ENCODE data around the gene ITPR2.

The ITPR2 gene

GRCh38 chr12:26846416-26846815, 13.4 kb upstream of the ITPR2 start:
- TF ChIP-seq ARNT (IDR thresholded peaks at IDR 0.05) (no peak), LEF1 (IDR thresholded peaks at IDR 0.05; ENCODE audit: borderline replicate concordance) (no peak), ELF4 (IDR thresholded peaks at IDR 0.05) (no peak), ZNF384 (IDR thresholded peaks at IDR 0.05) (no peak), SUZ12 (IDR thresholded peaks at IDR 0.05) (no peak), CTBP1 (IDR thresholded peaks at IDR 0.05; ENCODE audit: borderline replicate concordance) (no peak), SP1 (IDR thresholded peaks at IDR 0.05) (no peak)
- TF ChIP-seq, protein P1, sequence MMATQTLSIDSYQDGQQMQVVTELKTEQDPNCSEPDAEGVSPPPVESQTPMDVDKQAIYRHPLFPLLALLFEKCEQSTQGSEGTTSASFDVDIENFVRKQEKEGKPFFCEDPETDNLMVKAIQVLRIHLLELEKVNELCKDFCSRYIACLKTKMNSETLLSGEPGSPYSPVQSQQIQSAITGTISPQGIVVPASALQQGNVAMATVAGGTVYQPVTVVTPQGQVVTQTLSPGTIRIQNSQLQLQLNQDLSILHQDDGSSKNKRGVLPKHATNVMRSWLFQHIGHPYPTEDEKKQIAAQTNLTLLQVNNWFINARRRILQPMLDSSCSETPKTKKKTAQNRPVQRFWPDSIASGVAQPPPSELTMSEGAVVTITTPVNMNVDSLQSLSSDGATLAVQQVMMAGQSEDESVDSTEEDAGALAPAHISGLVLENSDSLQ (IDR thresholded peaks at IDR 0.05): no peak
- ChIA-PET CTCF (interaction anchor here (0.7 to 1.3 kb wide), 3 partner anchors 13 to 859 kb away, joined by 3 to 6 read pairs (median 3); partner anchors contain the start of gene ITPR2), POLR2A (interaction anchor here (1.4 kb wide), 1 partner anchor 14 kb away, joined by 3 read pairs; no protein-coding TSS in a partner anchor)
- DNase-seq (ENCODE audit: extremely low spot score): no peak

GRCh38 chr12:26845984-26846383, 13.0 kb upstream of the ITPR2 start:
- POLR2A ChIA-PET: interaction anchor here (1.4 kb wide), 1 partner anchor 14 kb away, joined by 3 read pairs; no protein-coding TSS in a partner anchor
- CTCF ChIA-PET: interaction anchor here (0.7 to 1.3 kb wide), 3 partner anchors 13 to 859 kb away, joined by 3 to 6 read pairs (median 3); partner anchors contain the start of gene ITPR2
- no peak for DNase-seq (ENCODE audit: extremely low spot score)
- TF ChIP-seq HDGF (IDR thresholded peaks at IDR 0.05; ENCODE audit: borderline replicate concordance) (no peak), SP1 (IDR thresholded peaks at IDR 0.05) (no peak), LEF1 (IDR thresholded peaks at IDR 0.05; ENCODE audit: borderline replicate concordance) (no peak), FOXA1 (IDR thresholded peaks at IDR 0.05) (no peak), ELF4 (IDR thresholded peaks at IDR 0.05) (no peak)

DNA sequence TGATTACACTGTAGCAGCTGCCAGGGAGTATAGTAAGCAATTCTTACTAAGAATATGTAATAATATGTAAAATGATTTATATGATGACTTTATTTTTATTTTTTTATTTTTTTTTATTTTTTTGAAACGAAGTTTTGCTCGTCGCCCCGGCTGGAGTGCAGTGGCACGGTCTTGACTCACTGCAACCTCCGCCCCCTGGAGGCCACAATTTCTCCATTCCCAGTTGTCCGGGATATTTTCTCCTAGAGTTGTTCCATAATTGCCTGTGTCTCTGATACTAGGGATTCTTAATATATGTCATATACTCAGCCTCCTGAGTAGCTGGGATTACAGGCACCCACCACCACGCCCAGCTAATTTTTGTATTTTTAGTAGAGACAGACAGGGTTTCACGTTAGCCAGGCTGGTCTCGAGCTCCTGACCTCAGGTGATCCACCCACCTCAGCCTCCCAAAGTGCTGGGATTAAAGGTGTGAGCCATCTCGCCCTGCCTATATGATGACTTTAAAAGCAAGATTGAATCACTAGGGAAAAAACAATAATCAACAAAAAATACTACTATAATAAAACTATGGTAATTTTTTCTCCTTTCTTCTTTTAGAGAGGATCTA, 12.2 kb upstream of the ITPR2 start:
- CTCF ChIA-PET: interaction anchor here (0.6 to 0.7 kb wide), 2 partner anchors 22 to 180 kb away, joined by 3 to 6 read pairs; no protein-coding TSS in a partner anchor
- TF ChIP-seq TARDBP (IDR thresholded peaks at IDR 0.05) (no peak), LEF1 (IDR thresholded peaks at IDR 0.05; ENCODE audit: borderline replicate concordance) (no peak), BHLHE40 (IDR thresholded peaks at IDR 0.05; ENCODE audit: borderline replicate concordance) (no peak), ZNF384 (IDR thresholded peaks at IDR 0.05) (peak; percentile 73), FOXA1 (IDR thresholded peaks at IDR 0.05) (no peak), FOXK2 (IDR thresholded peaks at IDR 0.05) (no peak)
- peak; percentile 27 for DNase-seq (ENCODE audit: extremely low spot score)
- POLR2A ChIA-PET: interaction anchor here (1.4 kb wide), 1 partner anchor 13 kb away, joined by 3 read pairs; no protein-coding TSS in a partner anchor

- no peak for DNase-seq (ENCODE audit: extremely low spot score)
- CTCF ChIA-PET: interaction anchor here (2.4 kb wide), 1 partner anchor 42 kb away, joined by 7 read pairs; no protein-coding TSS in a partner anchor
Observed at GRCh38 chr12:26843311-26843710, 10.3 kb upstream of the ITPR2 start.

GRCh38 chr12:26841085-26841484, 8.1 kb upstream of the ITPR2 start:
- TF ChIP-seq ELF4 (IDR thresholded peaks at IDR 0.05): no peak
- TF ChIP-seq TARDBP (IDR thresholded peaks at IDR 0.05): no peak
- TF ChIP-seq, protein P1 (IDR thresholded peaks at IDR 0.05): no peak
- no peak for TF ChIP-seq HDGF (IDR thresholded peaks at IDR 0.05; ENCODE audit: borderline replicate concordance)
- no peak for TF ChIP-seq L3MBTL2 (conservative IDR thresholded peaks at IDR 0.05)
- no peak for TF ChIP-seq CTBP1 (IDR thresholded peaks at IDR 0.05; ENCODE audit: borderline replicate concordance)
- no peak for TF ChIP-seq LEF1 (IDR thresholded peaks at IDR 0.05; ENCODE audit: borderline replicate concordance)
- TF ChIP-seq SUZ12 (IDR thresholded peaks at IDR 0.05): no peak
- TF ChIP-seq FOXM1 (IDR thresholded peaks at IDR 0.05; ENCODE audit: borderline replicate concordance): no peak
- TF ChIP-seq SP1 (IDR thresholded peaks at IDR 0.05): no peak
- POLR2A ChIA-PET: no interaction called here
- CTCF ChIA-PET: no interaction called here
- DNase-seq (ENCODE audit: extremely low spot score): no peak

More at GRCh38 chr12:26843311-26843710, 10.3 kb upstream of the ITPR2 start:
- TF ChIP-seq FOXK2 (IDR thresholded peaks at IDR 0.05): no peak
- no peak for TF ChIP-seq NFRKB (IDR thresholded peaks at IDR 0.05)
- TF ChIP-seq L3MBTL2 (conservative IDR thresholded peaks at IDR 0.05): no peak
- no peak for TF ChIP-seq TARDBP (IDR thresholded peaks at IDR 0.05)
- no peak for TF ChIP-seq SP1 (IDR thresholded peaks at IDR 0.05)
- TF ChIP-seq BHLHE40 (IDR thresholded peaks at IDR 0.05; ENCODE audit: borderline replicate concordance): no peak
- no peak for TF ChIP-seq CTBP1 (IDR thresholded peaks at IDR 0.05; ENCODE audit: borderline replicate concordance)
- TF ChIP-seq HDGF (IDR thresholded peaks at IDR 0.05; ENCODE audit: borderline replicate concordance): no peak
- no peak for TF ChIP-seq ARNT (IDR thresholded peaks at IDR 0.05)
- TF ChIP-seq ELF4 (IDR thresholded peaks at IDR 0.05): no peak
- POLR2A ChIA-PET: interaction anchor here (1.5 kb wide), 1 partner anchor 10 kb away, joined by 7 read pairs; the partner anchor contains the start of gene ITPR2

- ChIA-PET POLR2A (no interaction called here), CTCF (no interaction called here)
- no peak for TF ChIP-seq ZNF384 (IDR thresholded peaks at IDR 0.05)
- no peak for TF ChIP-seq ARNT (IDR thresholded peaks at IDR 0.05)
- TF ChIP-seq FOXM1 (IDR thresholded peaks at IDR 0.05; ENCODE audit: borderline replicate concordance): no peak
- TF ChIP-seq SUZ12 (IDR thresholded peaks at IDR 0.05): no peak
- TF ChIP-seq NFRKB (IDR thresholded peaks at IDR 0.05): no peak
- no peak for TF ChIP-seq TARDBP (IDR thresholded peaks at IDR 0.05)
- TF ChIP-seq FOXK2 (IDR thresholded peaks at IDR 0.05): no peak
- no peak for DNase-seq (ENCODE audit: extremely low spot score)
Observed at GRCh38 chr12:26839512-26839911, 6.5 kb upstream of the ITPR2 start.

GRCh38 chr12:26838888-26839416, 6.0 kb upstream of the ITPR2 start:
- CTCF ChIA-PET: no interaction called here
- TF ChIP-seq SUZ12 (IDR thresholded peaks at IDR 0.05): no peak
- no peak for TF ChIP-seq SP1 (IDR thresholded peaks at IDR 0.05)
- no peak for TF ChIP-seq FOXK2 (IDR thresholded peaks at IDR 0.05)
- no peak for TF ChIP-seq NFRKB (IDR thresholded peaks at IDR 0.05)
- TF ChIP-seq FOXM1 (IDR thresholded peaks at IDR 0.05; ENCODE audit: borderline replicate concordance): no peak
- TF ChIP-seq ELF4 (IDR thresholded peaks at IDR 0.05): no peak
- no peak for TF ChIP-seq BHLHE40 (IDR thresholded peaks at IDR 0.05; ENCODE audit: borderline replicate concordance)
- TF ChIP-seq ARNT (IDR thresholded peaks at IDR 0.05): no peak
- TF ChIP-seq LEF1 (IDR thresholded peaks at IDR 0.05; ENCODE audit: borderline replicate concordance): no peak
- TF ChIP-seq FOXA1 (IDR thresholded peaks at IDR 0.05): no peak
- TF ChIP-seq TARDBP (IDR thresholded peaks at IDR 0.05): no peak
- TF ChIP-seq L3MBTL2 (conservative IDR thresholded peaks at IDR 0.05): no peak
- no peak for TF ChIP-seq HDGF (IDR thresholded peaks at IDR 0.05; ENCODE audit: borderline replicate concordance)
- TF ChIP-seq, protein P1 (IDR thresholded peaks at IDR 0.05): no peak
- TF ChIP-seq ZNF384 (IDR thresholded peaks at IDR 0.05): no peak
- no peak for TF ChIP-seq CTBP1 (IDR thresholded peaks at IDR 0.05; ENCODE audit: borderline replicate concordance)
- DNase-seq (ENCODE audit: extremely low spot score): no peak
- POLR2A ChIA-PET: no interaction called here
